BE2C (cell line): ENCODE data around the gene CLEC17A.
"Not testable (repeated sequence)": the region's sequence is repeated elsewhere in the genome, so short reads cannot be mapped to it uniquely, and the experiment has no call there.

Experiments used
- DNase-seq: peaks from one replicate; pipeline ENCODE4 v3.0.0-alpha.2; 2020
- H3K27me3 ChIP-seq: fragments of 250-450 bp; sonication (Bioruptor Pico); 2 replicates; pipeline ENCODE4 v1.5.1; 2020; ENCODE audit warnings: mild to moderate bottlenecking
- H3K36me3 ChIP-seq: fragments of 250-450 bp; sonication (Bioruptor Pico); 2 replicates; pipeline ENCODE4 v1.5.1; 2020; ENCODE audit warnings: mild to moderate bottlenecking
- H3K4me1 ChIP-seq: fragments of 250-450 bp; sonication (Bioruptor Pico); 2 replicates; pipeline ENCODE4 v1.5.1; 2020
- H3K4me3 ChIP-seq: 2 replicates; pipeline ENCODE4 v1.5.1; 2011; ENCODE audit warnings: low read depth, low read length
- H3K9me3 ChIP-seq: fragments of 250-450 bp; sonication (Bioruptor Pico); 2 replicates; pipeline ENCODE4 v1.5.1; 2020
- CTCF ChIP-seq: IDR thresholded peaks from 2 replicates; pipeline ENCODE4 v1.5.1; 2012; ENCODE audit warnings: mild to moderate bottlenecking, low read depth, low read length

The CLEC17A gene

GRCh38 chr19:14576363-14576762, 6.5 kb upstream of the CLEC17A start:
- TF ChIP-seq CTCF, result no peak
- Histone ChIP-seq H3K4me1 (no peaks in the 10 kb centered on the region), H3K4me3 (no peak overlapping the region), H3K9me3 (no peaks in the 10 kb centered on the region), H3K27me3 (no peaks in the 10 kb centered on the region), H3K36me3 (no peaks in the 10 kb centered on the region)
- DNase-seq, result no peak

- DNase-seq, result no peak
- no peak for TF ChIP-seq CTCF
- H3K36me3 ChIP-seq, result no peaks in the 10 kb centered on the region
- H3K27me3 ChIP-seq, result no peaks in the 10 kb centered on the region
- no peaks in the 10 kb centered on the region for H3K4me1 ChIP-seq
- H3K9me3 ChIP-seq, result no peaks in the 10 kb centered on the region
- no peak overlapping the region for H3K4me3 ChIP-seq
Measured at GRCh38 chr19:14577264-14577663, 5.6 kb upstream of the CLEC17A start.

- no peak for TF ChIP-seq CTCF
- no peak overlapping the region for H3K4me3 ChIP-seq
- no peak for DNase-seq
- H3K9me3 ChIP-seq, result no peaks in the 10 kb centered on the region
- H3K27me3 ChIP-seq, result no peaks in the 10 kb centered on the region
- H3K36me3 ChIP-seq, result no peaks in the 10 kb centered on the region
- H3K4me1 ChIP-seq, result no peaks in the 10 kb centered on the region
Measured at GRCh38 chr19:14577885-14578427, 4.9 kb upstream of the CLEC17A start.

- Histone ChIP-seq H3K4me1 (no peaks in the 10 kb centered on the region), H3K9me3 (no peaks in the 10 kb centered on the region), H3K27me3 (no peaks in the 10 kb centered on the region), H3K4me3 (no peak overlapping the region), H3K36me3 (no peaks in the 10 kb centered on the region)
- no peak for DNase-seq
- no peak for TF ChIP-seq CTCF
Measured at GRCh38 chr19:14580623-14581237, 2.2 kb upstream of the CLEC17A start.

GRCh38 chr19:14584372-14584771, 1.5 kb downstream of the CLEC17A start:
- not testable (repeated sequence) for DNase-seq, H3K9me3 ChIP-seq, H3K4me3 ChIP-seq, H3K4me1 ChIP-seq, H3K36me3 ChIP-seq, H3K27me3 ChIP-seq

- not testable (repeated sequence) for H3K9me3 ChIP-seq, H3K4me3 ChIP-seq, H3K27me3 ChIP-seq, DNase-seq, H3K4me1 ChIP-seq, H3K36me3 ChIP-seq
Measured at GRCh38 chr19:14585187-14585586, 2.3 kb downstream of the CLEC17A start.

GRCh38 chr19:14589433-14589832, 6.5 kb downstream of the CLEC17A start:
- H3K4me3 ChIP-seq, H3K4me1 ChIP-seq, H3K27me3 ChIP-seq, H3K9me3 ChIP-seq, DNase-seq, H3K36me3 ChIP-seq: not testable (repeated sequence)

- no peak for DNase-seq
- H3K4me3 ChIP-seq, result no peak overlapping the region
- no peaks in the 10 kb centered on the region for H3K27me3 ChIP-seq
- peaks cover 3% of the 10 kb centered on the region; the same call in 1 of the 2 replicates for H3K9me3 ChIP-seq
- TF ChIP-seq CTCF, result no peak
- no peaks in the 10 kb centered on the region for H3K36me3 ChIP-seq
- H3K4me1 ChIP-seq, result no peaks in the 10 kb centered on the region
Measured at GRCh38 chr19:14595558-14595957, 12.7 kb downstream of the CLEC17A start.
